ENCODE data around the gene KRT9.
"Not testable (repeated sequence)": the region's sequence is repeated elsewhere in the genome, so short reads cannot be mapped to it uniquely, and the experiment has no call there.

Gene KRT9, protein sequence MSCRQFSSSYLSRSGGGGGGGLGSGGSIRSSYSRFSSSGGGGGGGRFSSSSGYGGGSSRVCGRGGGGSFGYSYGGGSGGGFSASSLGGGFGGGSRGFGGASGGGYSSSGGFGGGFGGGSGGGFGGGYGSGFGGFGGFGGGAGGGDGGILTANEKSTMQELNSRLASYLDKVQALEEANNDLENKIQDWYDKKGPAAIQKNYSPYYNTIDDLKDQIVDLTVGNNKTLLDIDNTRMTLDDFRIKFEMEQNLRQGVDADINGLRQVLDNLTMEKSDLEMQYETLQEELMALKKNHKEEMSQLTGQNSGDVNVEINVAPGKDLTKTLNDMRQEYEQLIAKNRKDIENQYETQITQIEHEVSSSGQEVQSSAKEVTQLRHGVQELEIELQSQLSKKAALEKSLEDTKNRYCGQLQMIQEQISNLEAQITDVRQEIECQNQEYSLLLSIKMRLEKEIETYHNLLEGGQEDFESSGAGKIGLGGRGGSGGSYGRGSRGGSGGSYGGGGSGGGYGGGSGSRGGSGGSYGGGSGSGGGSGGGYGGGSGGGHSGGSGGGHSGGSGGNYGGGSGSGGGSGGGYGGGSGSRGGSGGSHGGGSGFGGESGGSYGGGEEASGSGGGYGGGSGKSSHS

GRCh38 chr17:41571561-41572434 lies at the start of gene KRT9:
TSS of gene KRT9 (minus strand) at chr17:41572059. CDS start at chr17:41571992, 67 bp downstream.
- no peak for DNase-seq (ENCODE audit: low read depth in 2 of 2)

- DNase-seq (ENCODE audit: low read depth in 2 of 2), result not testable (repeated sequence)
Observed at GRCh38 chr17:41621435-41621817, 49.6 kb upstream of the KRT9 start.

DNA sequence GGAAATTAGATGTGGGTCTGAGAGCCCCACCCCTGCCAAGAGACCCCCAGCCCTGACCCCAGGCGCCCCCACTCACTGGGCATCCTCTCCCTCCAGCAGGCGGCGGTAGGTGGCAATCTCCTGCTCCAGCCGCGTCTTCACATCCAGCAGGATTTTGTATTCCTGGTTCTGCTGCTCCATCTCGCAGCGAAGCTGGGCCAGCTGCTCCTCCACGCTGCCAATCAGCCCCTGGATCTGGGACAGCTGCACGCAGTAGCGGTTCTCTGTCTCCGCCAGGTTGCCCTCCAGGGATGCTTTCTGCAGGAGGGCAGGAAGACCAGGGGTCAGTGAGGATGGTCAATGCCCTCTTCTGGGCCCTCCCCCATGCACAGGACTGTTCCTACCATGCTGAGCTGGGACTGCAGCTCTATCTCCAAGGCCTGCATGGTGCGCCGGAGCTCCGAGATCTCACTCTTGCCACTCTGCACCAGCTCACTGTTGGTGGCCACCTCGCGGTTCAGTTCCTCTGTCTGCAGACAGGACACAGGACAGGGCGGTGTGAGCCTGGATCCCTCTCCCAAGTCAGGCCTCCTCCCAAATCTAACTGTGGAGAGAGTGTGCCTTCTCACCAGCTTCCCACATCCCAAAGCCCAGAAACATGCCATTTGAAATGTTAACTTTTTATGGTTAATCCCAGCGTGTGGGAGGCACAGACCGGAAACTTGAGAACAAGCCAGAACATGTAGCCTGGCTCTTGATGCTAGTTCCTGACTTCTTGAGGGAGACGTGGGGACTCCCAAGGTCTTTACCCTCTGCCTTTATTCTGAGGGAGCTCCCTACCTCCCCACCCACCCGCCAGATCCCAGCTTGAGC lies 49.0 kb upstream of the KRT9 start:
- no peak for DNase-seq (ENCODE audit: low read depth in 2 of 2)

GRCh38 chr17:41619927-41620582 lies 48.2 kb upstream of the KRT9 start:
- not testable (repeated sequence) for DNase-seq (ENCODE audit: low read depth in 2 of 2)

- DNase-seq (ENCODE audit: low read depth in 2 of 2), result no peak
Observed at GRCh38 chr17:41619036-41619926, 47.4 kb upstream of the KRT9 start.

- DNase-seq (ENCODE audit: low read depth in 2 of 2), result no peak
Observed at GRCh38 chr17:41618341-41619035, 46.6 kb upstream of the KRT9 start.

DNA sequence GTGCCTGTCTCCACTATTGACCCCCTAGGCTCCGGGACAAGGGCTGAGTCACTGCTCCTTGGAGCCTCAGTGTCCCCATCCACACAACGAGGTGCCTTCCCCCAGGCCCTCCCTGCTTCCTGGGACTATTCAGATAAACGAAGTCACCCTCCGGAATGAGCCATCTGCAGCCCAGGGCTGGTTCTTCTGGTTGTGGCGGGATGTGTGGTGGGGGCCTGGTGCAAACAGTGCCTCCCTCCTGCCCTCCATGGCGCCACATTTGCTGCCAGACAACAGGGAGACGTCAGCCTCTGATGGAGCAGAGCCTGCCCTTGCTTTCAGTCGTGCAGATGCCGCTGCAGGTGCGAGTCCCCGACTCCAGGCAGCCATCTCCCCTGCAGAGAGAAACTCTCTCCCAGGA lies 45.8 kb upstream of the KRT9 start:
- no peak for DNase-seq (ENCODE audit: low read depth in 2 of 2)

GRCh38 chr17:41617136-41617535 lies 45.3 kb upstream of the KRT9 start:
- no peak for DNase-seq (ENCODE audit: low read depth in 2 of 2)

DNA sequence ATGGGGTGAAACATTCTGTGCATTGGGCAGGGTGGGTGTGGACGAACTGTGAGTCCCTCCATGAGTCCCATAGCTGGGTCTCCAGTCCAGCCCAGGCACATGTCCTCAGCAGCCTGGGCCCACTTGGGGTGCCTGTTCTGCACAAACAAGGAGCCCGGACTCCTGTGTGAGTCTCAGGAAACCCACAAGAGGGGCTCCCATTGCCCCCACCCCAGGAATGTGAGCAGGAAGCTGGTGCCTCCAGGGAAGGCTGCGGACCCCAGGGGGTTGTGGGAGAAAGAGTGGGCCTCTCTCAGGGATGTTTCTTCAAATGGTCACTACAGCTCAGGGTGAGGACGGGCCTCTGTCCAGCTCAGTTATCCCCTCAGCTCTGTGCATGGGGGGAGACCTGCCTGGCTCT lies 44.6 kb upstream of the KRT9 start:
- DNase-seq (ENCODE audit: low read depth in 2 of 2), result not testable (repeated sequence)

DNA sequence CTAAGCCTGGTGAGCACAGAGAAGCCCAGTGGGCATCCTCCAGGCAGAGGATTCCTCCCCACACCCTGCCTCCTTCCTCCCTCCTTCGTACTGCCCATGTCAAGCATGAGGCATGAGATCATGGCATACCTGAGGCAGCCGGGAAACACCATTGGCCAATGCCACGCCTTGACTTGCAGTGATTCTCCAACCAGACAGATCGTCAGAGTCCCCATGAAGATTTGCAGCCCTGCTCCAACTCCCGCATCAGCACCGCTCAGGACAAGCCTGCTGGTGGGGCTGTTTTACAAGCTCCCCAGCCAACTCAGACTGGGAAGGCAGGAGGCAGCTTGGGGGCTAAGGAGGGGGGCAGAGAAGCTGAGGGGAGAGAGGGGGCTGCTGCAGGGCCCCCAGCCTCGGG lies 43.6 kb upstream of the KRT9 start:
- DNase-seq (ENCODE audit: low read depth in 2 of 2), result no peak

DNA sequence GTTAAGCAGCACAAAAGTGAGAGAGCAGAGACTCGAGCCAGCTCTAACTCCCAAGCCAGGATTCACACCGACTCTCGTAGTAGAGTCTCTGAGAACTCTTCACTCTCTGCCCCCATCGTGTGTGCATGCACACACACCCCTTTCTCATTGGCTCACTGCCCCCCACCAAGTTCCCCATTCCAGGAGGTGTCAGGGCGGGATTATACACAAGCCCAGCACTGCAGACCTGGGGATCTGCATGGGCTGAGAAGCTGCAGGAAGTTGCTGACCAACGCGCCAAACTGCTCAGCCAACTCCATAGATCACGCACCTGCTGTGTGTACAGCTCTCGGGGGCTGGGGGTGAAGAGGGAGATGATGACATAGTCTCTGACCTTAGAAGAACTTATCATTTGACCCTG lies 42.9 kb upstream of the KRT9 start:
- not testable (repeated sequence) for DNase-seq (ENCODE audit: low read depth in 2 of 2)

DNA sequence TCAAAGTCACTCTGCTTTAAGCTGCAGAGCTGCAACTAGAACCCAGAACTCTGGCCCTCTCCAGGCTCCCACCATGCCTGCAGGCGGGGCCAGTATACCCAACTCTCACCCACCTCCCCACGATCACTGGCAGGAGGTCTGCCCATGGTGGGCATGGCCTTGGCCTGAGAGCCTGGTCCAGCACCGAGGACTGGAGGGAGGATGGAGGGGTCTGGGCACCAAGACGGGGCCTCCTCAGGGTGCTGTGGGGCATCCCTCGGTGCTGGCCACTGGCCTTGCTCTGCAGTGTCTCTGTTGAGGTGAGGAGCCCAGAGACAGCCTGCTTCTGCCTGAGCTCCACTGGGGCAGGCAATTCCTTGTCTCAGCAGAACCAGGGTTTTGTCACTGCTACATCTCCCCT lies 42.2 kb upstream of the KRT9 start:
- no peak for DNase-seq (ENCODE audit: low read depth in 2 of 2)

DNA sequence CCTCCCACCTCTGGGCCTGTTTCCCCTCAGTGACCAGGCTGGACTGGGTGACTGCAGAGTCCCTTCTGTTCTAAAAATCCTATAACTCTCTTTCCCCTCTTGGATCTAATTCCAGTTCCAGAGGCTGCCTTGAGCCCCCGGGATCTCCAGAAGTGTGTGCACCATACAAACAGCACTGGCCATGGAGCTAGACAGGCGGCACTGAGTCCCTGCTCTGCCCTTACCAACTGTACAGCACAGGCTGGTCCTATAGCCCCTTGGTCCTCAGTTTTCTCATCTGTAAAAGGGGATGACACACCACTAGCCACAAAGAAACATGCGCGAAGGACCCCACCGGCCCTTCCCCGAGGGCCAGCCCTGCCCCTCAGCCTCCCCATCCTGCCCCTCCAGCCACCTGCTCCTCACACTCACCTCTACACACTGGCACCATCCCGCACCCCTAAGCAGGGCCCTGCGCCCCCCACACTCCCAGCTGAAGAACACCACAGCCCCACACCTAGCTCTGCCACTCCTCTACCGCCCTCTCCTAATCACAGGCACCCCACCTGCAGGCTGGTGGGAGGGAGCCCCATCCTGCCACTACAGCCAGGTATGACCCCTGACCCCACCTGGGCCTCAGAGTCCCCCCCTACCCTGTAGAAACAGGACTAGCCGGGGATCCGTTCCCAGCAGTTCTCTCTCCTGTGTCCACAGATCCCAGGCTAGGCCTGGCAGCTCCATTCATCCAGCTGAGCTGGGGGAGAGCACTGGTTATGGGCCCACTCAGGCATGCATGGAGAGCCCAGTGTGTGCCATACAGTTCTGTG lies 41.6 kb upstream of the KRT9 start:
- no peak for DNase-seq (ENCODE audit: low read depth in 2 of 2)

GRCh38 chr17:41612376-41613160 lies 40.7 kb upstream of the KRT9 start, which contains the start of gene KRT16:
TSS of gene KRT16 (minus strand) at chr17:41612767. CDS start at chr17:41612688, 79 bp downstream.
- DNase-seq (ENCODE audit: low read depth in 2 of 2), result not testable (repeated sequence)

DNA sequence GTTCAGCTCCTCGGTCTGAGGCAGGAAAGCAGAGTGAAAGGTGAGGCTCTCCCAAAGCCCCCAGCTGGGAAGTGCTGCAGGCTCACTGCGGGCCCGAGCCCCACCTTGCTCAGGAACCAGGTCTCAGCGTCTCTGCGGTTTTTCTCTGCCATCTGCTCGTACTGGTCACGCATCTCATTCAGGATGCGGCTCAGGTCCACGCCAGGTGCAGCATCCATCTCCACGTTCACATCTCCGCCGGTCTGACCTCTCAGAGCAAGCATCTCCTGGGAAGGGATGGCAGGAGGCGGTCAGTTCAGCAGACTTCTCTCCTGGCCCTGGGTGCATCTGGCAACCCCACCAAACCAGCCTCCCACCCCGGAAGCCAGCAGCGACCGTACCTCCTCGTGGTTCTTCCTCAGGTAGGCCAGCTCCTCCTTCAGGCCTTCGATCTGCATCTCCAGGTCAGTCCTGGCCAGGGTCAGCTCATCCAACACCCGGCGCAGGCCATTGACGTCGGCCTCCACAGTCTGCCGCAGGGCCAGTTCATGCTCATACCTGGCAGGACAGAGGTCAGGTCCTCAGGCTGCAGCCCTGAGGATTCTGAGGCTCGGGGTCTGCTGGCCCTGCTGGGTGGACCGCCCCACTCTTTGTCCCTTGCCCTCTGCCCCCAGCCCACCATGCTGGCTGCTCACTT lies 39.2 kb upstream of the KRT9 start:
- DNase-seq (ENCODE audit: low read depth in 2 of 2), result no peak

DNA sequence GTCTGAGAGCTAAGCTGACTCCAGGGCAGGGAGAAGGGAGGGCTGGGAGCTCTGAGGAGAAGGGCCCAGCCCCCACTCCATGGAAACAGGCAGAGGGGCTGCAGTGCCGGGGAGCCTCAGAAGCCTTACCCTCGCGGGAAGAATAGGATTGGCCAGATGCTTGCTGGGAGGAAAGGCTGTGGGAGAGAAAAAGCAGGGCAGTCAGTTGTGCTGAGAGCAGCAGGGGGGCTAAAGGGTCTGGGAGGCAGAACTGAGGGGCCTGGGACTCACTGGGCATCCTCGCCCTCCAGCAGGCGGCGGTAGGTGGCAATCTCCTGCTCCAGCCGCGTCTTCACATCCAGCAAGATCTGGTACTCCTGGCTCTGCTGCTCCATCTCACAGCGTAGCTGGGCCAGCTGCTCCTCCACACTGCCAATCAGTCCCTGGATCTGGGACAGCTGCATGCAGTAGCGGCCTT lies 38.2 kb upstream of the KRT9 start:
- not testable (repeated sequence) for DNase-seq (ENCODE audit: low read depth in 2 of 2)

- DNase-seq (ENCODE audit: low read depth in 2 of 2), result not testable (repeated sequence)
Observed at GRCh38 chr17:41606930-41607329, 35.1 kb upstream of the KRT9 start.
